Measurements from ENCODE around the gene RELT.

The RELT gene

DNA sequence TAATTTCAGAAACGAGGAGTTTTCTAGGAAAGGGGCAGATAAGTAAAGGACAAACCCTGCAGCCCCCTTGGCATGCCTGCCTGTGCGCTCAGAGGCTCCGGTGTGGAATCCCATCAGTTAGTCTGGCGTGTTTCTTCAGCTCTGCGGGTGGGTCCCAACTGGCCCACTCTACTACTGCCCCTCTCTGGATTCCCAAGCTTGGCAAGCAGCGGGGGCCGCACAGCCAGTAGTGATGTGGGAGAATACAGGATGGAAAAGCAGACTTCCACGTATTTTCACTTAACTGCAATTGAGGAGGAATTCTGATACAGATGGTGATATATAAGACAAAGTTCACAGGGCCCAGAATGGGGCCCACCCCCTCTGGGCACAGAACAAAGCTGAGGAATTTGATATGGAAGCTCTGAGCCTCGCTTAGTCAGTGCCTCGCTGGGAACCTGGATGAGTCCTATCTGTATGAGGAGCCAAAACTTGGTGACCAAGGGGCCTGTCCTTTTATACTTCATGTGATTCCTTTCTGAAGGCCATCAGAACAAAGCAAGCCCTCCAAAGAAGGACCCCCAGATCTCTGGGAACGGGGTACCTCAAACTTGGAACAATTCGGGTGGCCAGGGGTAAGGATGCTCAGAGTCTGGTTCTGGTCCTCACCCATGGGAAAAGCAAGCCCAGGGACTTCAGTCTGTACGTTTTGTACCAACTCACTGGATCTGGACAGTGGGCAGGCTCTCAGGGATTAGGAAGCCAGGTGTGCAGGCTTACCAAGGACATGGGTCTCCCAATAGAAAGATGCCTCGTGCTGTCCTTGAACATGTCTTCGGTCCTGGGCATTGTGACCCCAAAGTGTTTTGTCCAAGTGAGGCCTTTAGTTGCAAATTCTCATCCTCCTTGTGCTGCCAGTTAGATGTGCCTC is 26.0 kb downstream of the RELT start:
- no peaks in the 10 kb centered on the region for H3K27me3 ChIP-seq (replicated peaks; ENCODE audit: control insufficient read depth, insufficient read depth, low read length)
- H3K4me3 ChIP-seq (replicated peaks; ENCODE audit: low read depth, low read length): no peak overlapping the region
- no peak for DNase-seq (ENCODE audit: extremely low read depth, insufficient read length)
- TF ChIP-seq, protein P1, sequence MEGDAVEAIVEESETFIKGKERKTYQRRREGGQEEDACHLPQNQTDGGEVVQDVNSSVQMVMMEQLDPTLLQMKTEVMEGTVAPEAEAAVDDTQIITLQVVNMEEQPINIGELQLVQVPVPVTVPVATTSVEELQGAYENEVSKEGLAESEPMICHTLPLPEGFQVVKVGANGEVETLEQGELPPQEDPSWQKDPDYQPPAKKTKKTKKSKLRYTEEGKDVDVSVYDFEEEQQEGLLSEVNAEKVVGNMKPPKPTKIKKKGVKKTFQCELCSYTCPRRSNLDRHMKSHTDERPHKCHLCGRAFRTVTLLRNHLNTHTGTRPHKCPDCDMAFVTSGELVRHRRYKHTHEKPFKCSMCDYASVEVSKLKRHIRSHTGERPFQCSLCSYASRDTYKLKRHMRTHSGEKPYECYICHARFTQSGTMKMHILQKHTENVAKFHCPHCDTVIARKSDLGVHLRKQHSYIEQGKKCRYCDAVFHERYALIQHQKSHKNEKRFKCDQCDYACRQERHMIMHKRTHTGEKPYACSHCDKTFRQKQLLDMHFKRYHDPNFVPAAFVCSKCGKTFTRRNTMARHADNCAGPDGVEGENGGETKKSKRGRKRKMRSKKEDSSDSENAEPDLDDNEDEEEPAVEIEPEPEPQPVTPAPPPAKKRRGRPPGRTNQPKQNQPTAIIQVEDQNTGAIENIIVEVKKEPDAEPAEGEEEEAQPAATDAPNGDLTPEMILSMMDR (IDR thresholded peaks at IDR 0.05; ENCODE audit: insufficient read depth, low read length, poor library complexity, severe bottlenecking): no peak
- peaks cover 35% of the 10 kb centered on the region for H3K36me3 ChIP-seq (ENCODE audit: control insufficient read depth, insufficient read depth, low read length)

DNA sequence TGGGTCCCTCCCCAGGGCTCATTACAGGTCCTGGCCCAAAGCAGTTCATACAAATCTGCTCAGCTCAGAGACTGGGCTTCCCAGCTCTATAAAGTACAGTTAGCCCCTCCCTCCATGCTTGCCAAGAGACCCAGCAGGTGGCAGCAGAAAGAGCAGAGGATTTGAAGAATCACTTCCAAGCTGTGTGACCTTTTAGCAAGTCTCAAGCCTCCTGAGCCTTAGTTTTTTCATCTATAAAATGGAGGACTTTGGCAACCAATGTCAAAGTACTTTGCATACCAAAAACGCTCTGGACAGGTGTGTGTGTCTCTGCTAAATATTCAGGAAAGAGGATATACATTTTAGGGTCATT is 26.6 kb downstream of the RELT start:
- Histone ChIP-seq H3K27me3 (replicated peaks; ENCODE audit: control insufficient read depth, insufficient read depth, low read length) (no peaks in the 10 kb centered on the region), H3K36me3 (ENCODE audit: control insufficient read depth, insufficient read depth, low read length) (peaks cover 34% of the 10 kb centered on the region), H3K4me3 (replicated peaks; ENCODE audit: low read depth, low read length) (no peak overlapping the region)
- no peak for DNase-seq (ENCODE audit: extremely low read depth, insufficient read length)
- TF ChIP-seq, protein P1 (IDR thresholded peaks at IDR 0.05; ENCODE audit: insufficient read depth, low read length, poor library complexity, severe bottlenecking): peak; percentile 44

DNA sequence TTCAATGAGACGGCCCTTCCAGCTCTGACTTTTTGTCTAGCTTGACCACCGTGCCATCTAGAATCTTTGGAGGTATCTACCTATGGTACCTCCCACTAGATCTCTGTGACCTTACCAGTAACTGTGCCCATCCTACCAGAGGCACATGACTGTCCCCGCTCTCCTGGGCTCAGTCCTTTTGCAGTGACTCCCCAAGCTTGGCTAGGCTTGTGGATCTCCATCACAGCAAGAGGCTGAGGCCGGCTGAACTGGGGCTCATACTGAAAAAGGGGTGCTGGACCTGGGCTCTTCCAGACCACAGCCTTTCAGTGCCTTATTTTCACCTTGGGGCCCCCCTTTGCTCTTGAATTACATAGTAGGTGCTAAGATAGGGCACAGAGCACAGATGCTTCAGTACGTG is 27.3 kb downstream of the RELT start:
- TF ChIP-seq, protein P1 (IDR thresholded peaks at IDR 0.05; ENCODE audit: insufficient read depth, low read length, poor library complexity, severe bottlenecking): no peak
- DNase-seq (ENCODE audit: extremely low read depth, insufficient read length): no peak
- no peaks in the 10 kb centered on the region for H3K27me3 ChIP-seq (replicated peaks; ENCODE audit: control insufficient read depth, insufficient read depth, low read length)
- peaks cover 32% of the 10 kb centered on the region for H3K36me3 ChIP-seq (ENCODE audit: control insufficient read depth, insufficient read depth, low read length)
- no peak overlapping the region for H3K4me3 ChIP-seq (replicated peaks; ENCODE audit: low read depth, low read length)

DNA sequence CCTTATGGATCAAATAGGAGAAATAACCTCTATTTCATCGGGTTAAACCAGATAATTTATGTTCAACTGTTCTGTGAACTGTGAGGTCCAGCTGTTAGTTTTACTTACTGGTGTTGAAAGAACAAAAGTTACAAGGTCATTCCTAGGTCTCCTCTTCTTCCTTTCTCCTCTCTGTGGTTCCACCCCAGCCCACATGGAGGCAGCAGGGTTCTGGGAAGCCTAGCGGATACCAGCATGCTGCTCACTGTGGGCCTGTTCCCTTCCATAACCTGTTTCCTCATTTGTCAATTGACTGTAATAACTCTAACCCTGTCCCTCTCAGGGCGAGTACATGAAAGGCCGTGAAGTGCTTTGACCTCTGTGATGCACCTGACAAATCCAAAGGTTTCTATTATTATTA is 27.8 kb downstream of the RELT start:
- no peaks in the 10 kb centered on the region for H3K27me3 ChIP-seq (replicated peaks; ENCODE audit: control insufficient read depth, insufficient read depth, low read length)
- H3K36me3 ChIP-seq (ENCODE audit: control insufficient read depth, insufficient read depth, low read length): peaks cover 29% of the 10 kb centered on the region
- no peak for DNase-seq (ENCODE audit: extremely low read depth, insufficient read length)
- no peak overlapping the region for H3K4me3 ChIP-seq (replicated peaks; ENCODE audit: low read depth, low read length)
- TF ChIP-seq, protein P1 (IDR thresholded peaks at IDR 0.05; ENCODE audit: insufficient read depth, low read length, poor library complexity, severe bottlenecking): peak; percentile 20

DNA sequence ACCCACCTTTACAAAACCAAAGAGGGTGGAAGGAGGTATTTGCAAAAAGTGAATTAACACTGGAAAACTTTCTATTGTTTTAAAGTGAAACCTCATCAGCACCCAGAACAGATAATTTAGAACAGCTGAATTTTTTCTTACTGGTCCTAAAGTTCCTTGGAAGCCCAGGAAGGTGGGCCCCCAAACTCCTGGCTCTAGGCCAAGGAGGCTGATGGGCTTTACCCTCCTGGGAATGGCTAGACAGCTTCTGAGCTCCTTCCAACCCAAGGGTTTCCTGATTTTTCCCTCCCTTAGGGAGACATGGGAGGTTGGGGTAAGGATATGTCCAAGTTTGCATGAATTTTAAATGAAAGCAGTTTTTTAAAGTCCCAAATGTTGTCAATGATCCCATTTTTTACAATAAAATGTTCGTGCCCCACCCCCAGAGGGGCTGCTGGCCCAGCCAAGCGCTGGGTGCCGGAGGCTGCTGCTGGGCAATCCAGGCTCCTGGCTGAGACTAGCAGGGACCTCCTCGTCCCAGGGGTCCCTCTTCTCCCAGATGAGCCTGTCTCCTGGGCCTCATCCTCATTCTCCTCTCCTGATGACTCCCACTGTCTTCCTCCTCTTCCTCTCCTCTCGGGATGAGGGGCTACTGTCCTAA is 28.4 kb downstream of the RELT start:
- Histone ChIP-seq H3K4me3 (replicated peaks; ENCODE audit: low read depth, low read length) (no peak overlapping the region), H3K36me3 (ENCODE audit: control insufficient read depth, insufficient read depth, low read length) (peaks cover 32% of the 10 kb centered on the region), H3K27me3 (replicated peaks; ENCODE audit: control insufficient read depth, insufficient read depth, low read length) (no peaks in the 10 kb centered on the region)
- TF ChIP-seq, protein P1 (IDR thresholded peaks at IDR 0.05; ENCODE audit: insufficient read depth, low read length, poor library complexity, severe bottlenecking): no peak
- no peak for DNase-seq (ENCODE audit: extremely low read depth, insufficient read length)

Measured in GM06990 (cell line).